Muscle of leg (tissue), 11 donors: Measurements from ENCODE around the gene TEX38. TPM values are rescaled to one million over a fixed set of nuclear protein-coding genes. Genes with fewer than 3 reads are reported as not detected.
"Not testable (repeated sequence)": the region's sequence is repeated elsewhere in the genome, so short reads cannot be mapped to it uniquely, and the experiment has no call there.

Experiments used
- DNase-seq: peaks from one replicate; pipeline ENCODE4 v3.0.0; 2013
- H3K27ac ChIP-seq: one replicate; pipeline ENCODE4 v1.5.1; 2013; ENCODE audit warnings: mild to moderate bottlenecking, low read length, control low read depth
- H3K27me3 ChIP-seq: one replicate; pipeline ENCODE4 v1.6.1; 2013; ENCODE audit warnings: low read length; ENCODE audit not compliant: control insufficient read depth, insufficient read depth
- H3K36me3 ChIP-seq: one replicate; pipeline ENCODE4 v1.6.1; 2013; ENCODE audit warnings: low read length; ENCODE audit not compliant: control insufficient read depth, insufficient read depth
- H3K4me1 ChIP-seq: one replicate; pipeline ENCODE4 v1.6.1; 2013; ENCODE audit warnings: low read length; ENCODE audit not compliant: control insufficient read depth, insufficient read depth
- H3K4me3 ChIP-seq: one replicate; pipeline ENCODE4 v1.5.1; 2013; ENCODE audit warnings: low read length, control low read depth
- H3K9me3 ChIP-seq: replicated peaks from 2 replicates; pipeline ENCODE4 v1.6.1; 2013; ENCODE audit warnings: low read depth, low read length; ENCODE audit not compliant: control insufficient read depth
- WGBS: methylation state at CpG from one replicate; pipeline ENCODE4 v1.1.5; 2013; ENCODE audit warnings: missing lambda C conversion rate; ENCODE audit not compliant: insufficient coverage; 5-methylcytosine and 5-hydroxymethylcytosine counted together
- polyA plus RNA-seq, 8 donors: library from polyadenylated mRNA; unstranded; fragments of 120-200 nt; gene quantifications; one replicate each; pipeline versions ENCODE4 v1.2.1 to v1.2.3, GENCODE V29; 2013; ENCODE audit warnings: inconsistent platforms in 1 of 8, low replicate concordance in 1 of 8; ENCODE audit not compliant: insufficient read length in 8 of 8, insufficient read depth in 1 of 8
- total RNA-seq: library from RNA; stranded (reverse); fragments of 120-200 nt; gene quantifications from one replicate; pipeline ENCODE4 v1.2.4, GENCODE V29; 2013

The TEX38 gene
- total and polyA plus RNA-seq, 9 donors, result 0.16 to 0.41 (median 0.18) TPM; not detected in 6

- no peaks in the 10 kb centered on the region for H3K27me3 ChIP-seq
- no peak overlapping the region for H3K4me3 ChIP-seq
- no peaks in the 10 kb centered on the region for H3K9me3 ChIP-seq
- 60% methylated on average over 1 of the region's 1 CpG for WGBS
- DNase-seq, result no peak
- no peak overlapping the region for H3K27ac ChIP-seq
- H3K4me1 ChIP-seq, result peaks cover 17% of the 10 kb centered on the region
- peaks cover 59% of the 10 kb centered on the region for H3K36me3 ChIP-seq
These were observed 14.6 kb downstream of the TEX38 start for GRCh38 chr1:46686255-46686654.

GRCh38 chr1:46687093-46687659 lies 15.5 kb downstream of the TEX38 start:
- peak; percentile 55 for DNase-seq
- H3K27ac ChIP-seq, result peak overlapping the region; percentile 37
- H3K4me1 ChIP-seq, result peaks cover 19% of the 10 kb centered on the region
- no peak overlapping the region for H3K4me3 ChIP-seq
- WGBS, result no CpG with 5 or more reads among the region's 2 CpGs
- H3K9me3 ChIP-seq, result no peaks in the 10 kb centered on the region
- peaks cover 53% of the 10 kb centered on the region for H3K36me3 ChIP-seq
- no peaks in the 10 kb centered on the region for H3K27me3 ChIP-seq

- H3K9me3 ChIP-seq, result no peaks in the 10 kb centered on the region
- H3K27ac ChIP-seq, result peak overlapping the region; percentile 37
- no peaks in the 10 kb centered on the region for H3K27me3 ChIP-seq
- H3K4me3 ChIP-seq, result no peak overlapping the region
- peaks cover 48% of the 10 kb centered on the region for H3K36me3 ChIP-seq
- peaks cover 19% of the 10 kb centered on the region for H3K4me1 ChIP-seq
- DNase-seq, result no peak
- WGBS, result 86% methylated on average over 1 of the region's 9 CpGs
These were observed 16.4 kb downstream of the TEX38 start for GRCh38 chr1:46687921-46688509.

DNA sequence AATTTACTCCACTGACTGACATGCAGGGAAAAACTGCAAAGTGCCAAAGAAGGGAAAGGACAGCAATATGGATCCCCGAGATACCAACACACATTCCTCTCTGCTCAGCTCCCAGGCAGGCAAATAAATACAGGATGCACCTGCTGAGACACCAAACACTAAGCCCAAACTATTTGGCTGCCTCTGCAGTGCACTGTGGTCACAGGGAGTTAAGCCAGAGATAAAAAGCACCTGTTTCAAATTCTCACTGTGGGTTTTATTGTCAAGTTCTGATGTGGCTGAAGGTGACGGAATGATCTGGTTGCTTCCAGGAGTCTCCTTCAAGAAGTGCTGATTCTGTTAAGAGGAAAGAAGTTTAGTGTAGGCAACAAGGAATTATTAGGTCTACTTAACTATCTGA lies 17.7 kb downstream of the TEX38 start:
- Histone ChIP-seq H3K4me3 (no peak overlapping the region), H3K27me3 (no peaks in the 10 kb centered on the region), H3K27ac (peak overlapping the region; percentile 80), H3K4me1 (peaks cover 19% of the 10 kb centered on the region), H3K36me3 (peaks cover 38% of the 10 kb centered on the region), H3K9me3 (no peaks in the 10 kb centered on the region)
- DNase-seq, result peak; percentile 65
- WGBS, result no CpG with 5 or more reads among the region's 2 CpGs

- Histone ChIP-seq H3K4me1 (peaks cover 19% of the 10 kb centered on the region), H3K4me3 (no peak overlapping the region), H3K27me3 (no peaks in the 10 kb centered on the region), H3K27ac (peak overlapping the region; percentile 80), H3K9me3 (no peaks in the 10 kb centered on the region), H3K36me3 (peaks cover 34% of the 10 kb centered on the region)
- no peak for DNase-seq
- WGBS, result 100% methylated on average over 1 of the region's 1 CpG
These were observed 18.2 kb downstream of the TEX38 start for GRCh38 chr1:46689897-46690296.

DNA sequence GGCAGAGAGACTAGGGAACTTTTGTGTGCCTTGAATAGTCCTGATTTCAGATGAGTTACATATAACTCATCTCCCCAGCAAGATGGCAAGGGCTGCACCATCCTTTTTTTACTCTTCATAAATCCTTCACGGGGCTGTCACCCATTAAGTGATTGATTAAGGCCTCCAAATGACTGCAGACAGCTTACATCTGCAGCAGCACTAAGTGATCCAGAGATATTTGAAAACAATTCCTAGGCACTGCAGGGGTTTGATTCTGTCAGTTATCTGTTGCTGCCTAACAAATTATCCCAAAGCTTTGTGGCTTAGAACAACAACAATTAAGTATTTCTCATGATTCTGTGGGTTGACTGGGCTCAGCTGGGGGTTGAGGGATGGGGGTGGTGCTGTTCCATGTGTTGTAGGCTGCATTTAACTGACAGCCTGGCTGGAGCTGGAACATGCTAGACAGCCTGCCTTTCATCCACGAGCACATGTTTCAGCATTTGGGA lies 19.3 kb downstream of the TEX38 start:
- DNase-seq, result no peak
- 100% methylated on average over 1 of the region's 2 CpGs for WGBS
- peaks cover 40% of the 10 kb centered on the region for H3K36me3 ChIP-seq
- H3K27me3 ChIP-seq, result no peaks in the 10 kb centered on the region
- H3K4me1 ChIP-seq, result peaks cover 19% of the 10 kb centered on the region
- no peaks in the 10 kb centered on the region for H3K9me3 ChIP-seq
- no peak overlapping the region for H3K27ac ChIP-seq
- no peak overlapping the region for H3K4me3 ChIP-seq

GRCh38 chr1:46691997-46692790 lies 20.5 kb downstream of the TEX38 start:
- no peak for DNase-seq
- Histone ChIP-seq H3K27ac (no peak overlapping the region), H3K4me3 (no peak overlapping the region), H3K9me3 (no peaks in the 10 kb centered on the region), H3K27me3 (no peaks in the 10 kb centered on the region), H3K36me3 (peaks cover 33% of the 10 kb centered on the region), H3K4me1 (peaks cover 19% of the 10 kb centered on the region)
- WGBS, result 83% methylated on average over 1 of the region's 6 CpGs

- H3K9me3 ChIP-seq, result no peaks in the 10 kb centered on the region
- H3K4me1 ChIP-seq, result peaks cover 14% of the 10 kb centered on the region
- DNase-seq, result no peak
- WGBS, result 59% methylated on average over 2 of the region's 3 CpGs
- H3K27me3 ChIP-seq, result no peaks in the 10 kb centered on the region
- no peak overlapping the region for H3K4me3 ChIP-seq
- H3K36me3 ChIP-seq, result peaks cover 30% of the 10 kb centered on the region
- peak overlapping the region; percentile 6 for H3K27ac ChIP-seq
These were observed 21.4 kb downstream of the TEX38 start for GRCh38 chr1:46692811-46693770.

DNA sequence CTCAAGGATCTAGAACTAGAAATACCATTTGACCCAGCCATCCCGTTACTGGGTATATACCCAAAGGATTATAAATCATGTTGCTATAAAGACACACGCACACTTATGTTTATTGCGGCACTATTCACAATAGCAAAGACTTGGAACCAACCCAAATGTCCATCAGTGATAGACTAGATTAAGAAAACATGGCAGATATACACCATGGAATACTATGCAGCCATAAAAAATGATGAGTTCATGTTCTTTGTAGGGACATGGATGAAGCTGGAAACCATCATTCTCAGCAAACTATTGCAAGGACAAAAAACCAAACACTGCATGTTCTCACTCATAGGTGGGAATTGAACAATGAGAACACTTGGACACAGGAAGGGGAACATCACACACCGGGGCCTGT lies 23.0 kb downstream of the TEX38 start:
- DNase-seq, H3K27ac ChIP-seq, H3K9me3 ChIP-seq, H3K27me3 ChIP-seq, H3K4me3 ChIP-seq: not testable (repeated sequence)
- Histone ChIP-seq H3K36me3 (peaks cover 22% of the 10 kb centered on the region), H3K4me1 (peaks cover 13% of the 10 kb centered on the region)
- WGBS, result no CpG with 5 or more reads among the region's 4 CpGs
